ENCODE data around the gene AGBL4. TPM values are rescaled to one million over a fixed set of nuclear protein-coding genes. Genes with fewer than 3 reads are reported as not detected.

Gene AGBL4
- total RNA-seq, 4 donors from 2014 or later = not detected

DNA sequence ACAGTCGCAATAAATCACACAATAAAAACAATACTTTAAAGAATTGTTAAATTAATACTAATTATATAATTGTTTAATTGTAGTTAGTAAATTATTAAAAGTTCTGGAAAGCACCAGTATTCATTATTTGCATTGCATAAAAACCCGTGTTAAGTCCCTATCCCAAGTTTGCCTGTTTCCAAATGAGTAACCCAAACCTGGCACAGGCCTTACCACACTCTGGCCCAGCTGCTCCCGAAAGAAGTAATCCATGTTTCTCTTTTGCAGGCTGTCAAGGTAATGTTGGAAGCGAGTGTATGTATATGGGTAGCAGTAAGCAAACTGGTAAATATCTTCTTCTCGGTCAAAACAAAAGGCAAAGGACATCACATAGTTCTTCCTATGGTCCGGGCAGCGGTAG lies 978.4 kb downstream of the AGBL4 start:
- 67 to 75% methylated on average over 7 of the region's 7 CpGs for WGBS, 2 donors

DNA sequence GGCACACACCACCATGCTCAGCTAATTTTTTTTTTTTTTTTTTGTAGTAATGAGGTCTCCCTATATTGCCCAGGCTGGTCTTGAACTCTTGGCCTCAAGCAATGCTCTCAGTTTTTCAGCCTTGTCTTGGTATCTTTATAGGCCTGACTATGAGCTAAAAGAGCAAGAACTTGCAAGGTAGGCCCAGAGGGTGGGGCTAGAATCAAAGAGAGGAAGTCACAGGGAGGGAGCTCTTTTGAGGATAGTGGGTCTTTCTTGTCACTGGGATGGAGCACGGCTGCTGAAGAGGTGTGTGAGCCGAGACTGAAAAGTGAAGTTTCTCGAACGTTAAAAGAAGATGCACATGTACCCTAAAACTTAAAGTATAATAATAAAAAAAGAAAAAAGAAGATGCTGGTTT lies 987.1 kb downstream of the AGBL4 start:
- intact Hi-C loops (cut with DNase I) = no loop called here
- no peaks in the 10 kb centered on the region for H3K4me1 ChIP-seq
- TF ChIP-seq POLR2A (IDR thresholded peaks at IDR 0.05) = no peak
- TF ChIP-seq, protein P1, sequence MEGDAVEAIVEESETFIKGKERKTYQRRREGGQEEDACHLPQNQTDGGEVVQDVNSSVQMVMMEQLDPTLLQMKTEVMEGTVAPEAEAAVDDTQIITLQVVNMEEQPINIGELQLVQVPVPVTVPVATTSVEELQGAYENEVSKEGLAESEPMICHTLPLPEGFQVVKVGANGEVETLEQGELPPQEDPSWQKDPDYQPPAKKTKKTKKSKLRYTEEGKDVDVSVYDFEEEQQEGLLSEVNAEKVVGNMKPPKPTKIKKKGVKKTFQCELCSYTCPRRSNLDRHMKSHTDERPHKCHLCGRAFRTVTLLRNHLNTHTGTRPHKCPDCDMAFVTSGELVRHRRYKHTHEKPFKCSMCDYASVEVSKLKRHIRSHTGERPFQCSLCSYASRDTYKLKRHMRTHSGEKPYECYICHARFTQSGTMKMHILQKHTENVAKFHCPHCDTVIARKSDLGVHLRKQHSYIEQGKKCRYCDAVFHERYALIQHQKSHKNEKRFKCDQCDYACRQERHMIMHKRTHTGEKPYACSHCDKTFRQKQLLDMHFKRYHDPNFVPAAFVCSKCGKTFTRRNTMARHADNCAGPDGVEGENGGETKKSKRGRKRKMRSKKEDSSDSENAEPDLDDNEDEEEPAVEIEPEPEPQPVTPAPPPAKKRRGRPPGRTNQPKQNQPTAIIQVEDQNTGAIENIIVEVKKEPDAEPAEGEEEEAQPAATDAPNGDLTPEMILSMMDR (IDR thresholded peaks at IDR 0.05) = no peak
- no peaks in the 10 kb centered on the region for H3K27me3 ChIP-seq
- no peaks in the 10 kb centered on the region for H3K36me3 ChIP-seq
- WGBS, 2 donors = 63 to 67% methylated on average over 4 of the region's 4 CpGs
- H3K4me3 ChIP-seq = no peak overlapping the region
- H3K9me3 ChIP-seq = no peaks in the 10 kb centered on the region
- H3K27ac ChIP-seq = no peak overlapping the region
- DNase-seq = no peak

More for the DNA sequence above, 978.4 kb downstream of the AGBL4 start:
- H3K36me3 ChIP-seq = no peaks in the 10 kb centered on the region
- H3K27ac ChIP-seq = no peak overlapping the region
- H3K4me1 ChIP-seq = no peaks in the 10 kb centered on the region
- no peak for DNase-seq
- TF ChIP-seq, protein P1 (IDR thresholded peaks at IDR 0.05) = no peak
- no peak for TF ChIP-seq POLR2A (IDR thresholded peaks at IDR 0.05)
- H3K27me3 ChIP-seq = no peaks in the 10 kb centered on the region
- H3K9me3 ChIP-seq = no peaks in the 10 kb centered on the region
- intact Hi-C loops (cut with DNase I) = no loop called here
- H3K4me3 ChIP-seq = no peak overlapping the region

DNA sequence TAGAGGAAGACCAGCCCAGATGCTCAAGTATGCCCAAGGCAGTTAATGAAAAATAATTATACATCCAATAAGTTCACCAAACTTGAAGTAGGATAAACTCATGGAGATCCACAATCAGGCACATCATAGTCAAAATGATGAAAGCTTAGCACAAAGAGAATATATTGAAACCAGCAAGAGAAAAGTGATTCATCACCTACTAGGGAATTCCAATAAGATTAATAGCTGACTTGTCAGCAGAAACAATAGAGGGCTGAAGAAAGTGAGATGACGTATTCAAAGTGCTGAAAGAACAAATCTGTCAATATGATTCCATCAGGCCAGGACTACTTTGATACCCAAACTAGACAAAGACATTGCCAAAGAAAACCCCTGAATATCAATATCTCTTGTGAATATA lies 995.4 kb downstream of the AGBL4 start:
- Histone ChIP-seq H3K4me3 (no peak overlapping the region), H3K27me3 (no peaks in the 10 kb centered on the region), H3K4me1 (no peaks in the 10 kb centered on the region), H3K9me3 (peaks cover 0 to 5% (median 0%) of the 10 kb centered on the region in 3 donors), H3K36me3 (no peaks in the 10 kb centered on the region), H3K27ac (no peak overlapping the region)
- intact Hi-C loops (cut with DNase I) = no loop called here
- TF ChIP-seq, protein P1 (IDR thresholded peaks at IDR 0.05) = no peak
- TF ChIP-seq POLR2A (IDR thresholded peaks at IDR 0.05) = no peak
- 53 to 54% methylated on average over 1 of the region's 1 CpG for WGBS, 2 donors
- no peak for DNase-seq

DNA sequence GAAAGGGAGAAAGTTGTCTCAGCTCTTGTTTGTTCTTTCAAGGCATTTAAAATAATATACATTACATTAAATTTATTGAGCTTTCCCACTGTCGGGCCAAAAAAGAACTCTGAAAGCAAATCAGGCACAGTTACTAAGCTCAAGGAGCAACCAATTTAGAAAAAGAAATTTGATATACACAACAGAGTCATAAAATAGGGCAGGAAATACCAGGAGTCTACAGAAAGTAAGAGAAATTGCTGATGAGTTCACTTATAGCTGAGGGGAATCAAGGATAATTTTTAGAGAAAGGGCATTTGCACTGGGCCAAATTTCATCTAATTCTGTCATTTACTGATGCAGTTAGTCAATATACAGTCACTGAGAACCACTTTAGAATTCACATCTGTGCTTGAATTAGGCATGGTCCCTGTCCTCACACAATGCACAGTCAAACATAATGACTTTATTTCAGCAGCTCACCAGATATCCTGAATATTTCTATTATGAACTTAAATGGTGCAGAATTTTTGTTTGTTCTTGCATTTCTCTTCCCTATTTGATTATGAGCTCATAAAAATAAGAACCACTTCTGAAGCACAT lies 997.4 kb downstream of the AGBL4 start:
- Histone ChIP-seq H3K27me3 (no peaks in the 10 kb centered on the region), H3K9me3 (peaks cover 0 to 5% (median 0%) of the 10 kb centered on the region in 3 donors), H3K27ac (no peak overlapping the region), H3K36me3 (no peaks in the 10 kb centered on the region), H3K4me1 (no peaks in the 10 kb centered on the region), H3K4me3 (no peak overlapping the region)
- 47 to 59% methylated on average over 1 of the region's 1 CpG for WGBS, 2 donors
- intact Hi-C loops (cut with DNase I) = no loop called here
- no peak for DNase-seq
- no peak for TF ChIP-seq POLR2A (IDR thresholded peaks at IDR 0.05)
- TF ChIP-seq, protein P1 (IDR thresholded peaks at IDR 0.05) = no peak

DNA sequence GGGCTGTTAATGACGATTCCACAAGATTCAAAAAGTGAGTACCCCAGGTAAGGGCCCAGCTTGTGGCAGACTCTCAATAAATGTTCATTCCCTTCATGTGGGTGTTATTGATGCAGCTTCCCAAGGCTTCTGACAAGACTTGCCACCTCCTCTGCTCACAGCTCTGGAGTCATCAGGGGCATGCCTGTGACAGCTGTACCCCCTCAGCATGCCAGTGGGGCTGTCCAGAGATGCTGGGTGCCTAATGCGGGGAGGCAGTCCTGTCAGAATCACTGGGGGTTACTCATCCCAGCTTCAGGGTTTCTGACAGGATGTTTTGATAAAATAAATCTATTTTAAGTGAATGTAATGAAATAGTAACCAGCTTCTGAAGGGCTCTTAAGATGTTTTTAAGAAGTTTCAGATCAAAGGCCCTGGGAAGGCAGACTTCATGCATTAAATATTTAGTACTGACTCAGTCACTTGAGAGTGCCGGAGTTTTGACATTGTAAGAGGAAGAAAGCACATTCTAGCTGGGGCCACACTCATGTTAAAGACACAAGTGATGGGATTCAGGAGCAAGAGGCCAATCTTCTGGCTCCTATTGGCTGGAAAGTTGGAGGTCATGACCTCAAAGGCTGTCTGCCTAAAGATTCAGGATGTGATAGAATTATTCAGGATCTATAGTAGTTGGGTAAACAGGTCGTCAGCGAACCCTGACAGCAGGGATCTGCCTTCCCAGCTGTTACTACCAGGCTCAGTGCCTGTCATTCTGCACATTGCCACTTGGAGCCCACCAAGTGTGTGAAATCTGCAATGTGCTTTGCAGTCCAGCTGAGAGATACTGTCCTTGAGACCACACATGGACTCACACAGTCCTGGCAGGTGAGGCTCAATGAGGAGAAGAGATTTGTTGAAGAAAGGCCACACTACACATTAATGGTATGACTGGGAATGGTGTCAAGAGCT lies 1007.5 kb downstream of the AGBL4 start:
- TF ChIP-seq POLR2A (IDR thresholded peaks at IDR 0.05) = no peak
- TF ChIP-seq, protein P1 (IDR thresholded peaks at IDR 0.05) = no peak
- H3K4me3 ChIP-seq = no peak overlapping the region
- no peaks in the 10 kb centered on the region for H3K27me3 ChIP-seq
- no peaks in the 10 kb centered on the region for H3K36me3 ChIP-seq
- DNase-seq = no peak
- intact Hi-C loops (cut with DNase I) = no loop called here
- no peak overlapping the region for H3K27ac ChIP-seq
- no peaks in the 10 kb centered on the region for H3K9me3 ChIP-seq
- 35 to 50% methylated on average over 3 to 4 of the region's 5 CpGs for WGBS, 2 donors
- no peaks in the 10 kb centered on the region for H3K4me1 ChIP-seq
